Rectal smooth muscle tissue (tissue), 1 donor: ENCODE results near the gene PTGIS.

Experiments used
- H3K27ac ChIP-seq: one replicate; pipeline ENCODE4 v1.7.0; 2013; ENCODE audit warnings: low read depth, low read length, inconsistent platforms
- H3K27me3 ChIP-seq: one replicate; pipeline ENCODE4 v1.7.0; 2013; ENCODE audit warnings: low read length; ENCODE audit not compliant: control insufficient read depth, insufficient read depth
- H3K36me3 ChIP-seq: one replicate; pipeline ENCODE4 v1.7.0; 2013; ENCODE audit warnings: low read length; ENCODE audit not compliant: control insufficient read depth, insufficient read depth
- H3K4me1 ChIP-seq: one replicate; pipeline ENCODE4 v1.7.0; 2013; ENCODE audit warnings: low read length; ENCODE audit not compliant: control insufficient read depth, insufficient read depth
- H3K4me3 ChIP-seq: one replicate; pipeline ENCODE4 v1.7.0; 2013; ENCODE audit warnings: low read length
- H3K9ac ChIP-seq: one replicate; pipeline ENCODE4 v1.7.0; 2013; ENCODE audit warnings: low read length

The PTGIS gene

DNA sequence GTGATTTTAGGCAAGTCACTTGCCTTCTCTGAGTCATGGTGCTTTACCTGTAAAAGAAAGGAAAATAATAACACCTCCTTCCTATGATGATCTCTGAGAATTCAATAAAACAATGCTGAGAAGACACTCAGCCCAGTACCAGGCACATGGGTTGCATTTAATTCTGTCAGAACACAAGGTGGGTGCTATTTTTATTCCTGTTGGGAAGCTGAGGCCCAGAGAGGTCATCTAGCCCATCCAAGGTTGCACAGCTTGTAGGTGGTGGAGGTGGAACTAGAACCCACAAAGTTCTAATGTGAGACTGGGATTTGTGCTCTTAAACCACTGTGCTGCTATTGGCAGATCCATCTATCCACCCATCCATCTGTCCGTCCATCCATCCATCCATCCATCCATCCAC, 39.6 kb upstream of the PTGIS start:
- Histone ChIP-seq H3K9ac (no peak overlapping the region), H3K27ac (no peak overlapping the region), H3K4me1 (peaks cover 4% of the 10 kb centered on the region), H3K27me3 (no peaks in the 10 kb centered on the region), H3K36me3 (no peaks in the 10 kb centered on the region), H3K4me3 (no peak overlapping the region)

GRCh38 chr20:49603209-49603627, 35.3 kb upstream of the PTGIS start:
- no peaks in the 10 kb centered on the region for H3K27me3 ChIP-seq
- no peaks in the 10 kb centered on the region for H3K36me3 ChIP-seq
- H3K4me3 ChIP-seq, result no peak overlapping the region
- no peak overlapping the region for H3K27ac ChIP-seq
- no peaks in the 10 kb centered on the region for H3K4me1 ChIP-seq
- no peak overlapping the region for H3K9ac ChIP-seq

GRCh38 chr20:49602345-49603208, 34.6 kb upstream of the PTGIS start:
- no peaks in the 10 kb centered on the region for H3K4me1 ChIP-seq
- H3K9ac ChIP-seq, result no peak overlapping the region
- no peak overlapping the region for H3K4me3 ChIP-seq
- H3K27ac ChIP-seq, result no peak overlapping the region
- no peaks in the 10 kb centered on the region for H3K36me3 ChIP-seq
- no peaks in the 10 kb centered on the region for H3K27me3 ChIP-seq

GRCh38 chr20:49601153-49601924, 33.4 kb upstream of the PTGIS start:
- no peak overlapping the region for H3K27ac ChIP-seq
- H3K36me3 ChIP-seq, result no peaks in the 10 kb centered on the region
- H3K4me3 ChIP-seq, result no peak overlapping the region
- H3K27me3 ChIP-seq, result no peaks in the 10 kb centered on the region
- no peak overlapping the region for H3K9ac ChIP-seq
- no peaks in the 10 kb centered on the region for H3K4me1 ChIP-seq

DNA sequence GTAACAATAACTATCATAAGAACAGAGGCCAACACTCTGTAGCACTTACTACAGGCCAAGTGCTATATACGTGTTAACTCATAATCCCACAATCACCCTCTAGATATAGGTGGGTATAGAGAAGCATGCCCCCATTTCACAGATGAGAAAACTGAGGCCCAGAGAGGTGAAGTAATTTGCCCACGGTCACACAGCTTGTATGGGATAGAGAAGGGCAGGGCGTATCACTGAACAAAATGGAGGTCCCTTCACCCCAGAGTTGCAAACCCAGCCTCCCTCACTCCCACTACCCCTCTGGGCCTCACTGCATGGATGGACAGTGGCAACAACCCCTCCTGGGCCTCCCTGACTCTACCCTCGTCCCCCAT, 31.8 kb upstream of the PTGIS start:
- H3K36me3 ChIP-seq, result no peaks in the 10 kb centered on the region
- H3K27me3 ChIP-seq, result no peaks in the 10 kb centered on the region
- no peak overlapping the region for H3K27ac ChIP-seq
- H3K9ac ChIP-seq, result no peak overlapping the region
- no peak overlapping the region for H3K4me3 ChIP-seq
- H3K4me1 ChIP-seq, result no peaks in the 10 kb centered on the region

DNA sequence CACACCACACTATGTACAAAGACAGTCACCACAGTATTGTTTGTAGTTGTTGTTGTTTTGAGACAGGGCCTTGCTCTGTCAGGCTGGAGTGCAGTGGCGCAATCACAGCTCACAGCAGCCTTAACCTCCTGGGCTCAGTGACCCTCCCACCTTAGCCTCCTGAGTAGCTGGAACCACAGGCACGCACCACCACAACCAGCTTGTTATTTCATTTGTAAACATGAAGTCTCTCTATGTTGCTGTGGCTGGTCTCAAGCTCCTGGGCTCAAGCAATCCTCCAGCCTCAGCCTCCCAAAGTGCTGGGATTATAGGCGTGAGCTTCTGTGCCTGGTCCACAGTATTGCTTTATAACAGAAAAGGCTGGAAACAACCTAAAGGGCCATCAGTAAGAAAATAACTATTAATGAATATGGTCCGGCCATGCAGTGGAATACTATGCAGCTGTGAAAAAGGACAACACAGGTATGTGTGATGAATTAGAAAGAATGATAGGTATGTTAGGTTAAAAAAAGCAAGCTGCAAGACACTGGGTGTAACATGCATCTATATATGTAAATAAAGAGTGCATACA, 30.0 kb upstream of the PTGIS start:
- no peaks in the 10 kb centered on the region for H3K4me1 ChIP-seq
- no peak overlapping the region for H3K4me3 ChIP-seq
- H3K27me3 ChIP-seq, result no peaks in the 10 kb centered on the region
- H3K27ac ChIP-seq, result no peak overlapping the region
- H3K9ac ChIP-seq, result no peak overlapping the region
- H3K36me3 ChIP-seq, result no peaks in the 10 kb centered on the region

GRCh38 chr20:49595811-49596561, 28.0 kb upstream of the PTGIS start:
- Histone ChIP-seq H3K4me1 (no peaks in the 10 kb centered on the region), H3K27ac (peak overlapping the region; percentile 40), H3K4me3 (no peak overlapping the region)

GRCh38 chr20:49595346-49595745, 27.4 kb upstream of the PTGIS start:
- no peak overlapping the region for H3K4me3 ChIP-seq
- no peak overlapping the region for H3K9ac ChIP-seq
- peaks cover 2% of the 10 kb centered on the region for H3K4me1 ChIP-seq
- H3K27me3 ChIP-seq, result no peaks in the 10 kb centered on the region
- H3K36me3 ChIP-seq, result no peaks in the 10 kb centered on the region
- H3K27ac ChIP-seq, result no peak overlapping the region

More at GRCh38 chr20:49595811-49596561, 28.0 kb upstream of the PTGIS start:
- no peaks in the 10 kb centered on the region for H3K27me3 ChIP-seq
- no peaks in the 10 kb centered on the region for H3K36me3 ChIP-seq
- no peak overlapping the region for H3K9ac ChIP-seq

DNA sequence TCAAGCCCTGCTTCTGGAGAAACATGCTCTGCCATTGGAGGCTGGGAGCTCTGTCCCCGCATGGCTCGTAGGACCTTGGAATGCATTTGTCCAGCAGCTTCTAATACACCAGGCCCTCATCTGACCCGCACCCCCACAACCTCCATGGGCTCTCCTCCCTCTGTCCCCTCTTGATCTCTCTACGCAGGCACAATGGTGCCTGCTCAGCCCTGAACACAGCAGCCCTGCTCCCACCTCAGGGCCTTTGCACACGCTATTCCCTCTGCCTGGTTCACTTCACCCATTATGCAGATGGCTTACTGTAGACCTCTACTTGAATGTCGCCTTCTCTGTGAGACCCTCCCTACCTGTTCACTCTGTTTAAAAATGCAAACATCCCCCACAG, 27.0 kb upstream of the PTGIS start:
- Histone ChIP-seq H3K27me3 (no peaks in the 10 kb centered on the region), H3K9ac (no peak overlapping the region), H3K27ac (peak overlapping the region; percentile 19), H3K4me3 (no peak overlapping the region), H3K4me1 (peaks cover 3% of the 10 kb centered on the region), H3K36me3 (no peaks in the 10 kb centered on the region)

- H3K27me3 ChIP-seq, result no peaks in the 10 kb centered on the region
- H3K27ac ChIP-seq, result peak overlapping the region; percentile 43
- H3K4me1 ChIP-seq, result peaks cover 3% of the 10 kb centered on the region
- H3K9ac ChIP-seq, result no peak overlapping the region
- no peak overlapping the region for H3K4me3 ChIP-seq
- H3K36me3 ChIP-seq, result no peaks in the 10 kb centered on the region
Measured at GRCh38 chr20:49594143-49594930, 26.4 kb upstream of the PTGIS start.

- H3K27me3 ChIP-seq, result no peaks in the 10 kb centered on the region
- peaks cover 4% of the 10 kb centered on the region for H3K4me1 ChIP-seq
- no peaks in the 10 kb centered on the region for H3K36me3 ChIP-seq
- no peak overlapping the region for H3K4me3 ChIP-seq
- no peak overlapping the region for H3K9ac ChIP-seq
- peak overlapping the region; percentile 43 for H3K27ac ChIP-seq
Measured at GRCh38 chr20:49593466-49594142, 25.7 kb upstream of the PTGIS start.
